ENCODE data around the gene EXOC3L4.

EXOC3L4 gene

DNA sequence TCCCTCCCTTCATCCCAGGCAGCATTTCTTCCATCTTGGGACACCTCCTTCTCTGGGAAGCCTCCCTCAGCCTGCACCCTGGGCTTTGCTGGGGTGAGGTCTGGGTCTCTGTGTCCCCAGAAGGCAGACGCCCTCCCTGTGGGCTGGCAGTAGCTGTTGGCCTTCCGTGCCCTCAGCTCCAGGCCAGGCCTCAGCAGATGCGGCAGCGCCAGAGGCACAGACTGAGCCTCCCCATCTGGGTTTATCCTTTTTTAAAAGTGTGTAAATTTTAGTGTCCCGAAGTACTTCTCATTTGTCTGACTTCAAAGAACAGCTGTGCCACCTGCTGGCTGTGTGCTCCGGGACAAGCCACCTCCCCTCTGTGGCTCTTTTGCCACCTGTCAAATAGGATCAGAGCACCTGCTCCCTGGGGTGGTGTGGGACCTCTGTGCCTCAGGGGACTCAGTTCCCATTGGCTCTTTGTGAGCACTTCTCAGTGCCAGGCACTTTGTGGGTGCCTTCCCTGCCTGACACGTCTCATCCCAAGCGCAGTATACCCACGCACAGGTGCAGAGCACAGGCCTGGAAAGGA is 11.1 kb downstream of the EXOC3L4 start:
- TF ChIP-seq, protein P1, sequence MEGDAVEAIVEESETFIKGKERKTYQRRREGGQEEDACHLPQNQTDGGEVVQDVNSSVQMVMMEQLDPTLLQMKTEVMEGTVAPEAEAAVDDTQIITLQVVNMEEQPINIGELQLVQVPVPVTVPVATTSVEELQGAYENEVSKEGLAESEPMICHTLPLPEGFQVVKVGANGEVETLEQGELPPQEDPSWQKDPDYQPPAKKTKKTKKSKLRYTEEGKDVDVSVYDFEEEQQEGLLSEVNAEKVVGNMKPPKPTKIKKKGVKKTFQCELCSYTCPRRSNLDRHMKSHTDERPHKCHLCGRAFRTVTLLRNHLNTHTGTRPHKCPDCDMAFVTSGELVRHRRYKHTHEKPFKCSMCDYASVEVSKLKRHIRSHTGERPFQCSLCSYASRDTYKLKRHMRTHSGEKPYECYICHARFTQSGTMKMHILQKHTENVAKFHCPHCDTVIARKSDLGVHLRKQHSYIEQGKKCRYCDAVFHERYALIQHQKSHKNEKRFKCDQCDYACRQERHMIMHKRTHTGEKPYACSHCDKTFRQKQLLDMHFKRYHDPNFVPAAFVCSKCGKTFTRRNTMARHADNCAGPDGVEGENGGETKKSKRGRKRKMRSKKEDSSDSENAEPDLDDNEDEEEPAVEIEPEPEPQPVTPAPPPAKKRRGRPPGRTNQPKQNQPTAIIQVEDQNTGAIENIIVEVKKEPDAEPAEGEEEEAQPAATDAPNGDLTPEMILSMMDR (IDR thresholded peaks at IDR 0.05; ENCODE audit: low read depth, low read length), result peak; percentile 27
- TF ChIP-seq, protein P2, sequence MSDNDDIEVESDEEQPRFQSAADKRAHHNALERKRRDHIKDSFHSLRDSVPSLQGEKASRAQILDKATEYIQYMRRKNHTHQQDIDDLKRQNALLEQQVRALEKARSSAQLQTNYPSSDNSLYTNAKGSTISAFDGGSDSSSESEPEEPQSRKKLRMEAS (IDR thresholded peaks at IDR 0.05; ENCODE audit: low read depth, low read length), result no peak
- peak; percentile 38 for DNase-seq (ENCODE audit: low read depth)
- no peak overlapping the region for H3K4me3 ChIP-seq (ENCODE audit: low read depth, low read length)

DNA sequence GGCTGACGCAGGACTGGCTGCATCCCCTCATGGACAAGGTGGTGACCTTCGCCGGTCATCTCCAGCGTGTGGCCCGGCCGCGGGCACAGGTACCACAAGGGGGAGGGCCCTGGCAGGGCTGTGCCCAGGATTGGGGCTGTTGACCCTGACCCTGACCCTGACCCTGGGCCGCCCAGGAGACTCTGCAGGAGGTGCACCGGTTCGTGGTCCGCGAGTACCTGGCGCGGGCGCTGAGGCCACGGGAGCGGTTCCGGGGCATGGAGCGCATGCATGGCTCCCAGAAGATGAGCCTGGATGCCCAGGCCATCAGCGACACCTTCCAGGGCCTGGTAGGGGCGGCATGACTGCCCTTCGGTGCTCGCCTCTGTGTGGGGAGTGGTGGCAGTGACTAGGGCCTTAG is 12.9 kb downstream of the EXOC3L4 start:
- TF ChIP-seq MYC (IDR thresholded peaks at IDR 0.05; ENCODE audit: low read depth, low read length), result no peak
- TF ChIP-seq, protein P2 (IDR thresholded peaks at IDR 0.05; ENCODE audit: low read depth, low read length), result no peak
- TF ChIP-seq, protein P1 (IDR thresholded peaks at IDR 0.05; ENCODE audit: low read depth, low read length), result no peak
- no peak for TF ChIP-seq POLR2A (IDR thresholded peaks at IDR 0.05; ENCODE audit: extremely low read depth, insufficient read length)
- no peak for DNase-seq (ENCODE audit: low read depth)
- no peak overlapping the region for H3K4me3 ChIP-seq (ENCODE audit: low read depth, low read length)

DNA sequence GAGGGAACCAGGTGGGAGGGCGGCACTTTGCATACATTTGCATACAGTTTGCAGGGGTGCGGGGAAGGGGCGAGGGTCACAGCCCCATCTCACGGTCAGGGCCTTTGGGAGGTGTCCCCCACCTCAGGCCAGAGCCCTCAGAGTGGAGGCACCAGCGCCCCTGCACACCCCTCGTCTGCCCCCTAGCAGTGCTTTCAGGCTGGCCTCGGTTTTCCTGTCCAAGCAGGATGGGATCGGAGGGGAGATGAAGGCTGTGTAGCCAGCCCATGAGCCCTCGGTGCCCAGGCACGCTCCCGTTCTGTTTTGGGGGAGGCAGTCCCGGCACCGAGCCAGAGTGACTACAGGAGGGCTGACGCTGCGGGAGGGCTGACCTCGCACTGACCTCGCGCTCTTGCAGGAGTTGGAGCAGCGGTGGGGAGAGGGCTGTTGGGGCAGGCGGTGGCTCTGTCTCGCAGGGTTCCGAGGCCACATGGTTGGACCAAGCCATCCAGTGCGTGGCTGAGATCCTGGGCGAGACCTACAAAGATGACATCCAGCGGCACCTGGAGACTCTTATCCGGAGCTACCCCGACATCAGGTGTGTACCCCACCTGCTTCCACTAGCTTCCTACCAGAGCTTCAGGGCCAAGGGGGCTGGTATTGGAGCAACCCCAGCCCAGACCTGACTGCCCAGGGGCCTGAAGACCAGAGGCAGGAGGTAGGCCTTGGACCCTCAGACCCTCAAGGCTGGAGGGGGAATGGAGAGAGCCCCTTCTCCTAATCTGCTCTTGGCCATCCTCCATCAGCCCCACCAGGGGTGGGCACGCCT is 13.6 kb downstream of the EXOC3L4 start:
- no peak for DNase-seq (ENCODE audit: low read depth)
- TF ChIP-seq, protein P2 (IDR thresholded peaks at IDR 0.05; ENCODE audit: low read depth, low read length), result no peak
- TF ChIP-seq POLR2A (IDR thresholded peaks at IDR 0.05; ENCODE audit: extremely low read depth, insufficient read length), result no peak
- TF ChIP-seq, protein P1 (IDR thresholded peaks at IDR 0.05; ENCODE audit: low read depth, low read length), result no peak
- TF ChIP-seq MYC (IDR thresholded peaks at IDR 0.05; ENCODE audit: low read depth, low read length), result no peak
- no peak overlapping the region for H3K4me3 ChIP-seq (ENCODE audit: low read depth, low read length)

DNA sequence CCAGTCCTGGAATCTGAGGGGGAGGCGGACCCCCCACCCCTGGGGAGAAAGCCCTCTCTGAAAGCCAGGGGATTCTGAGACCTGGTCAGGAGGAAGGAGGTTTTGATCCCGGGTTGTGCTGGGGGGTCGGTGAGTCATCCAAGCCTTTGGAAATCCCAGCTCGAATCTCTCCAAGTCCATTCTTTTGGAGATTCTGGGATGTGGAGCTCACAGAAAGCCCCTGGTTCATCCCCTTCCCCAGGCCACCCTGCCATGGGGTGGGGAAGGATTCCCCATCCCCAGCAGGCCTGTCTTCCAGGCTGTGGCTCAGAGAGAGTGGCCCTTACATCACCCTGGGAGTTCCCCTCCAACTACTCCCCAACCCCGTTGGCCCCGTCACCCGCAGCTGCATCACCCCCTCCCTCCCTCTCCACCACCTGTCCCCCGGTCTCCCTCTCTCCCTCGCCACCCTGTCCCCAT is 14.3 kb downstream of the EXOC3L4 start:
- H3K4me3 ChIP-seq (ENCODE audit: low read depth, low read length), result no peak overlapping the region
- peak; percentile 40 for DNase-seq (ENCODE audit: low read depth)
- TF ChIP-seq, protein P1 (IDR thresholded peaks at IDR 0.05; ENCODE audit: low read depth, low read length), result no peak
- TF ChIP-seq POLR2A (IDR thresholded peaks at IDR 0.05; ENCODE audit: extremely low read depth, insufficient read length) (no peak), MYC (IDR thresholded peaks at IDR 0.05; ENCODE audit: low read depth, low read length) (no peak)
- TF ChIP-seq, protein P2 (IDR thresholded peaks at IDR 0.05; ENCODE audit: low read depth, low read length), result no peak

DNA sequence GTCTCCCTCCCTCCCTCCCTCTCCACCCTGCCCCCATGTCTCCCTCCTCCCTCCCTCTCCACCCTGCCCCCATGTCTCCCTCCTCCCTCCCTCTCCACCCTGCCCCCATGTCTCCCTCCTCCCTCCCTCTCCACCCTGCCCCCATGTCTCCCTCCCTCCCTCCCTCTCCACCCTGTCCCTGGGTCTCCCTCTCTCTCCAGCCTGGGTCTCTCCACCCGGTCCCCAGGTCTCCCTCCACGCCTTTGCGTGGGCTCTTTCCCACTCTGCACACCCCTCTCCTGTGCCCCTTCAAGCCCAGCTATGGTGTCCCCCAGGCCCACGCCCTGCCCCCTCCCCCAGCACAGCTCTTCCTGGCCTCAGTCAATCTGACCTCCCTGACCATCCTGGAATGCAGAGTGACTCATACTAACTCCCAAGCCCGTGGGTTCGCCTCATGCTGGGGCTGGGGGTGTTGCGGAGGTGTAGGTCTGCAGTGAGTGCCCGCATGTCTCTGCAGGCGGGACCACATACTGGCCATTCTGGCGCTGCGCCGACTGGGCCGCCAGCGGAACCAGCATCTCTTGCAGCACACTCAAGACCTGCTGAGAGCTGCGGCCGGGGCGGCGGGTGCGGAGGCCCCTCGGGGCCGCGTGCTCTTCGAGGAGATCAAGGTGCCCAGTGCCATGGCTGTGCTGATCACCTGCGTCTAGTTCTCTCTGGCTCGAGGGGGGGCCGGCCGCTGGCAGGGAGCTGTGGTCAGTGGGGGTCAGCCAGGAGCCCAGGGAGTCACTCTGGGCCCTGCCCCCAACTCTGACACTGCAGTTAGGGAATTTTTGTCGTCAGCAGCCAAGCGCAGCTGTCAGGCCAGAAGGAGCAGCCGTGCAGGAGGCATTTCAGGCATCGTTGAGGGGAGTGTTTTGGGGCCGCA is 15.3 kb downstream of the EXOC3L4 start:
- TF ChIP-seq, protein P2 (IDR thresholded peaks at IDR 0.05; ENCODE audit: low read depth, low read length), result no peak
- no peak for TF ChIP-seq MYC (IDR thresholded peaks at IDR 0.05; ENCODE audit: low read depth, low read length)
- TF ChIP-seq POLR2A (IDR thresholded peaks at IDR 0.05; ENCODE audit: extremely low read depth, insufficient read length), result no peak
- TF ChIP-seq, protein P1 (IDR thresholded peaks at IDR 0.05; ENCODE audit: low read depth, low read length), result no peak
- no peak for DNase-seq (ENCODE audit: low read depth)
- H3K4me3 ChIP-seq (ENCODE audit: low read depth, low read length), result no peak overlapping the region
